HepG2 (cell line): Measurements from ENCODE around the gene RBM47. TPM values are rescaled to one million over a fixed set of nuclear protein-coding genes. Genes with fewer than 3 reads are reported as not detected.

ENCODE experiments used
- AHR ChIP-seq: IDR thresholded peaks from 2 replicates; pipeline ENCODE4 v1.6.1; 2018; ENCODE audit warnings: missing genetic modification reagents, missing compliant biosample characterization
- ATF4 ChIP-seq, 2 experiments: fragments of 450-650 bp in 1 of 2; sonication (generic) in 1 of 2; formaldehyde crosslinking; IDR thresholded peaks; 2 replicates each; pipeline versions ENCODE4 v1.5.0 to v1.8.0; 2020 to 2022; ENCODE audit warnings: mild to moderate bottlenecking in 1 of 2, missing genetic modification reagents in 1 of 2
- ATF5 ChIP-seq: sonication (generic); formaldehyde crosslinking; IDR thresholded peaks from 2 replicates; pipeline ENCODE4 v1.4.0; 2020; ENCODE audit warnings: mild to moderate bottlenecking, low read depth, missing genetic modification reagents
- CCDC6 ChIP-seq: sonication (generic); formaldehyde crosslinking; IDR thresholded peaks from 2 replicates; pipeline ENCODE4 v1.8.1; 2022; ENCODE audit warnings: mild to moderate bottlenecking, missing genetic modification reagents, moderate library complexity
- DNMT3B ChIP-seq: conservative IDR thresholded peaks from 2 replicates; pipeline ENCODE4 v1.6.1; 2016; ENCODE audit warnings: missing biosample characterization, control low read depth
- FOXK2 ChIP-seq: fragments of 450-650 bp; IDR thresholded peaks from 2 replicates; pipeline ENCODE4 v1.6.1; 2016
- HNRNPK ChIP-seq: fragments of 200-400 bp; formaldehyde crosslinking; IDR thresholded peaks from 2 replicates; pipeline ENCODE4 v1.6.1; 2018; ENCODE audit warnings: low read length, low read depth, moderate library complexity, mild to moderate bottlenecking; ENCODE audit not compliant: poor library complexity, severe bottlenecking
- MIER3 ChIP-seq: IDR thresholded peaks from 2 replicates; pipeline ENCODE4 v1.6.1; 2016; ENCODE audit warnings: missing compliant biosample characterization, borderline replicate concordance
- NFKBIZ ChIP-seq: IDR thresholded peaks from 2 replicates; pipeline ENCODE4 v1.6.1; 2018; ENCODE audit warnings: missing genetic modification reagents, missing compliant biosample characterization
- PAF1 ChIP-seq: IDR thresholded peaks from 2 replicates; pipeline ENCODE4 v1.6.1; 2016; ENCODE audit warnings: missing genetic modification reagents, missing compliant biosample characterization
- PCBP1 ChIP-seq: fragments of 200-400 bp; formaldehyde crosslinking; IDR thresholded peaks from 2 replicates; pipeline ENCODE4 v1.6.1; 2017; ENCODE audit warnings: mild to moderate bottlenecking, low read depth, low read length, borderline replicate concordance
- PITX1 ChIP-seq: sonication (generic); formaldehyde crosslinking; IDR thresholded peaks from 2 replicates; pipeline ENCODE4 v1.5.1; 2020; ENCODE audit warnings: mild to moderate bottlenecking, missing genetic modification reagents
- PRDM4 ChIP-seq: sonication (generic); formaldehyde crosslinking; IDR thresholded peaks from 2 replicates; pipeline ENCODE4 v1.9.0; 2021; ENCODE audit warnings: missing genetic modification reagents, borderline replicate concordance
- RELA ChIP-seq: sonication (generic); formaldehyde crosslinking; IDR thresholded peaks from 2 replicates; pipeline ENCODE4 v1.4.0; 2020; ENCODE audit warnings: missing genetic modification reagents
- SIX4 ChIP-seq: sonication (generic); formaldehyde crosslinking; IDR thresholded peaks from 2 replicates; pipeline ENCODE4 v1.4.0; 2020; ENCODE audit warnings: missing genetic modification reagents
- STAT5B ChIP-seq: sonication (generic); formaldehyde crosslinking; IDR thresholded peaks from 2 replicates; pipeline ENCODE4 v1.4.0; 2020; ENCODE audit warnings: missing genetic modification reagents
- TP53 ChIP-seq: sonication (generic); formaldehyde crosslinking; conservative IDR thresholded peaks from 2 replicates; pipeline ENCODE4 v1.4.0; 2020; ENCODE audit warnings: missing genetic modification reagents
- ZBTB3 ChIP-seq: sonication (generic); formaldehyde crosslinking; IDR thresholded peaks from 2 replicates; pipeline ENCODE4 v1.4.0; 2020; ENCODE audit warnings: low read depth, mild to moderate bottlenecking, moderate library complexity, missing genetic modification reagents, borderline replicate concordance
- ZBTB8A ChIP-seq: sonication (generic); formaldehyde crosslinking; IDR thresholded peaks from 2 replicates; pipeline ENCODE4 v1.4.0; 2020; ENCODE audit warnings: mild to moderate bottlenecking, low read depth, missing genetic modification reagents, borderline replicate concordance
- ZFP82 ChIP-seq: sonication (generic); formaldehyde crosslinking; IDR thresholded peaks from 2 replicates; pipeline ENCODE4 v1.5.1; 2020; ENCODE audit warnings: mild to moderate bottlenecking, missing genetic modification reagents, borderline replicate concordance
- ZNF776 ChIP-seq: sonication (generic); formaldehyde crosslinking; IDR thresholded peaks from 2 replicates; pipeline ENCODE4 v1.4.0; 2020; ENCODE audit warnings: mild to moderate bottlenecking, missing genetic modification reagents
- ZNF879 ChIP-seq: sonication (generic); formaldehyde crosslinking; IDR thresholded peaks from 2 replicates; pipeline ENCODE4 v1.8.1; 2023; ENCODE audit warnings: missing genetic modification reagents
- polyA plus RNA-seq, 8 experiments: library from polyadenylated mRNA; depleted of rRNA in 3 of 8; stranded (reverse) in 7 of 8; unstranded in 1 of 8; fragments of >200 nt; fragmentation: Illumina TruSeq in 4 of 8; extraction: Trizol in 4 of 8; gene quantifications; 2 replicates each; pipeline versions ENCODE4 v1.2.1 to v1.2.3, GENCODE V29; 2011 to 2016; ENCODE audit warnings: low read depth in 4 of 8, missing spikeins in 1 of 8, mixed read lengths in 1 of 8; ENCODE audit not compliant: insufficient read depth in 1 of 8
- total RNA-seq, 5 experiments: library from RNA; depleted of rRNA; stranded (reverse); fragments of >200 nt; fragmentation: Illumina TruSeq; extraction: Trizol; gene quantifications; 2 replicates each; pipeline ENCODE4 v1.2.3, GENCODE V29; 2016; ENCODE audit warnings: low read depth in 1 of 5

RBM47 gene
- total and polyA plus RNA-seq, 2 of the 13 experiments (the other 11 are each of a cell fraction or from before 2014, with no cell fraction given), result 1.2 to 2.5 TPM

DNA sequence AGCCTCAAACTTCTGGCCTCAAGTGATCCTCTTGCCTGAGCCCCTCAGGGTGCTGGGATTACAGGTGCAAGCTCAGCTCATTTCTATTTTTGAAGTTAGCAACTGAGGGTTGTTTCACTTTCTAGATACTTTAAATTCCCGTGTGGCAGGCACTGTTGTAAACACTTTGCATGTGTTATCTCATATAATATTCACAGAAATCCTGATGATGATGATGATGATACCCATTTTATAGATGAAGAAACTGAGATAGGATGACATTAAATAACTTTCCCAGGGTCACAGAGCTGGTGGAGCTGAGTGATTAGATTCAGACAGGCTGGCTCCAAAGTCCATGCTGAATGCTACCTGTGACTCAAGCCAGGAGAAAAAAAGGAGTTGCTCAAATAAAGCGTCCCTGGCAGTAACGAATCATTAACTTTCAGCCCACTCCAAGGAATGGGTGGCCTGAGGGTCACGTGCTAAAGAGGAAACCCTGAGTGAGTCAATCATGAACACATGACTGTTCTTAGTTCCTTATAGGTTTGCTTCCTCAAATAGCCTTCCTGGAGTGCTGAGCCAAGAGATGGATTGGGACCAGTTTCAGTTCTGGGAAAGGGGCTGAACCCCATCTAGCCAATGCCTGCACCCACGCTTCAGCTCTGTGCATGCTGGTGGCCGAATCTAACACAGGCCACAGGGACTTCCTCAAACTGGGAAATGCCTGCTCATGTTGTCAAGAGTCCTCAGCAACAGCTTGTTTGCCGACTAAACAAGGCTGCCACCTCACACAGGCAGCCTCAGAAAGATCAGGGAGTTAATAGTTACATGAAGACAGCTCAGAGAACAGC is 52.8 kb downstream of the RBM47 start (continued):
- TF ChIP-seq ZBTB3 (no peak), TP53 (CRISPR knock-in tag) (no peak), NFKBIZ (CRISPR knock-in tag) (no peak), ZNF776 (CRISPR knock-in tag) (no peak), PAF1 (no peak), ATF5 (CRISPR knock-in tag) (no peak), ZFP82 (no peak), CCDC6 (CRISPR knock-in tag) (peak; percentile 58; the same call in 1 of the 2 replicates), ZBTB8A (no peak), RELA (no peak), FOXK2 (0 out of 2 replicates have a peak, but pooled peaks have one; percentile 12), DNMT3B (CRISPR knock-in tag) (no peak), PITX1 (CRISPR knock-in tag) (peak; percentile 49; the same call in 1 of the 2 replicates), ZNF879 (CRISPR knock-in tag) (no peak), ATF4 (CRISPR knock-in tag; IDR thresholded peaks at IDR 0.05) (no peak), SIX4 (CRISPR knock-in tag) (no peak), STAT5B (CRISPR knock-in tag) (no peak), AHR (CRISPR knock-in tag) (no peak), PRDM4 (CRISPR knock-in tag) (no peak), PCBP1 (no peak), HNRNPK (no peak), MIER3 (CRISPR knock-in tag) (peak; percentile 56; the same call in 1 of the 2 replicates)
